ENCODE measurements around the gene ARHGEF38.
"Not testable (repeated sequence)": the region's sequence is repeated elsewhere in the genome, so short reads cannot be mapped to it uniquely, and the experiment has no call there.

Gene ARHGEF38

DNA sequence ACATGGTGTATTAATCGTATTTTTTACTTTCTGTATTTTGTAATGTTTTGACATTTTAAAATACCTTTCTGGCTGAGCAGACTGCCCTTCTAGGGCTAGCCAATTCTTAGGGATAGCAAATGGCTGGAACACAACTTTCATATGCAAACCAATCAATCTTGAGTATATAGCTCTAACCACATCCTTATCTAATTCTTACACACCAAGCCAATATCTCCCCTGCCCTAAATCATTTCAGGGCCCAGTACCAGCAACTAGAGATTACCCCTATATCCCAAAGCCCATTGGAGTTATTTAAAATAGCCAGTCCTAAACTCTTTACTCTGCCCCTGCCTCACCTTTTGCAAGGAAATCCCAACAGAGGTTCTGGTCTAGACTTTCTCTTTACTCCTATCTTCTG lies 97.8 kb downstream of the ARHGEF38 start:
- DNase-seq (ENCODE audit: low spot score), result no peak

DNA sequence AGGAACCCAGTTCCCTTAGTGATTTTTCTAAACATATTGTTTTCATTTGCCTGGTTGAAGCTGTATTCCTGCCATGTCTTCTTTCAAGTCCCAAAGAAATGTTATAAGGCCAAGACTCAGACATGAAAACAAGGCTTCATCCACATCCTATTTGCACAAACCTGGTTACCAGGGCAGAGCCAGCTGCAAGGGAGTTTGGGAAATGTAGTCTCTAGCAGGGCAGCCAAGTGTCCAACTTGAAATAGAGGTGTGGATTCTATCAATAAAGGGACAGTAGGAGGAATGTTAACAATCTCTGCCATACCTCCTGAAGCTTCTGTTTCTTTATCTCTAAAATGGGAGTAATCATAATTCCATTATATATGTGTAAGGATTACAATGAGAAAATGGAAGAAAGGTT lies 99.5 kb downstream of the ARHGEF38 start:
- DNase-seq (ENCODE audit: low spot score), result no peak

- no peak for DNase-seq (ENCODE audit: low spot score)
These were observed 100.0 kb downstream of the ARHGEF38 start for GRCh38 chr4:105652286-105652888.

DNA sequence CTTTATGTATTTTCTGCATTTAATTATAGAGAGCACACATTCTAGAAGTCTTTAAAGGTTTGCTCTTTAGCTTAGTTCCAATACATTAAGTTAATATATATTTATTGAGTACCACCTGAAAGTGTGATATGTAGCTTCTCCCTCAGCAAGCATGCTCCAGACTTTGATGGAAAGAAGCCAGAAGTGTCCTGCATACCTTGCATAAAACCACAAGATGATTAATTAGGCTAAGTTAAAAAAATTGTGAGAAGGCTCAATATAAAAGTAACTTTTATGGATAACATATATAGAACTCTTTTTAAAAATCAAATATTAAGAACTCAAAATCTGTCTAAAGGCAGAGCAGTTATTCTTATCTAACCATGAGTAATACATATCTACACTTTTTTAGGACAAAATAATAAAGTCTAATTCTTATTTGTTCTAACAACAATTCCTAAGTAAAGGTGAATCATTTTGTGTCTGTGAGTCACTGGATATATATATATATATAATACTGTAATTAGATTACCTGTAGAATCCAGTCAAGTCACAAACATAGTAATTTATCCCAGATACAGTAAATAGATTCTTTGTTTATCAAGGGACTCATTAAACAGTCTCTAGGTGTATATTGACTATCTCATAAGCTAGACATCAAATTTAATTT lies 104.8 kb downstream of the ARHGEF38 start:
- DNase-seq (ENCODE audit: low spot score), result no peak

DNA sequence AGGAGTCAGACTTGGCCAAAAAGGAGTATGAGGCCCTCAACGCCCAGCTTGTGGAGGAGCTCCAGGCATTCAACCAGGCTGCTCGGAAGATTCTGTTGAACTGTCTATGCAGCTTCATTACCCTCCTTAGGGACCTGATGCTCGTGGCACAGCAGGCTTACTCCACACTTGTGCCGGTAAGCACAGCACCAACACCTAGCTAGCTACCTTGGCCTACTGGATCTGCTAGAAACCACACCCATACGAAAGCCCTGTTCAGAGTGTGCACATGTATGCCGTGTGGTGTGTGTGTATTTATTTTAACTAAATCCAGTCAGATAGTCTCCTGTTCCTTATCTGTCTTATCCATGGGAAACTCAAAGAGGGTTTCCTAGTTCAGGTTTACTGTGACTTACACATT lies 106.8 kb downstream of the ARHGEF38 start:
- no peak for DNase-seq (ENCODE audit: low spot score)

DNA sequence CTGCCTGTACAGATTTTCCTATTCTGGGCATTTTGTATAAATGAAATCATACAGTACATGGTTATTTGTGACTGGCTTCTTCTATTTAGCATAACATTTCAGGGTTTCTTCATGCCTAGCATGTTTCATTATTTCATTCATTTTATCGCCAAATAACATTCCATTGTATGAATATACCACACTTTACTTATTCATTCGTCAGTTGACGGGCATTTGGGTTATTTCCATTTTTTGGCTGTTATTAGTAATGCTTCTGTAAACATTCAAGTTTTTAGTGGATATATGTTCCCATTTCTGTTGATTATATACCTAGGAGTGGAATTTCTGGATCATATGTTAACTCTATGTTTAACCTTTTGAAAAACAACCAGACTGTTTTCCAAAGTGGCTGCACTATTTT lies 108.6 kb downstream of the ARHGEF38 start:
- DNase-seq (ENCODE audit: low spot score), result no peak

- DNase-seq (ENCODE audit: low spot score), result no peak
These were observed 110.7 kb downstream of the ARHGEF38 start for GRCh38 chr4:105662935-105663675.

DNA sequence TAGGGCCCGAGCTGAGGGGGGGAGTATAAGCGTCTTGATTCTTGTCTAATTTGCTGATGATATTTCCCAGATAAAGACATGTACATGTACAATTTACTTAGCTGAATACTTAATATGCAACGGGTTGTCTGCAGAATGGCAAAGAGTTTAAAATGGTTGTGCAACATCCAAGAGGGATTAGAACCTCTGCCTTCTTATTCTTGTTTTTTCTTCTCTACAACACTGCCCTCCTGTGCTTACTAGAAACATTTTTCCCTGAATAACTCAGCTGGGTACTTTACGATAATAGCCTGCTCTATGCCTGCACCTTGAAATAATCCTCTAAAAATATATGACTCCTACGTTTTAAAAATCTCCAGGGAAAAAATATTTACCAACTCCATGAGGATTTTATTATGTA lies 114.3 kb downstream of the ARHGEF38 start:
- DNase-seq (ENCODE audit: low spot score), result peak; percentile 16

DNA sequence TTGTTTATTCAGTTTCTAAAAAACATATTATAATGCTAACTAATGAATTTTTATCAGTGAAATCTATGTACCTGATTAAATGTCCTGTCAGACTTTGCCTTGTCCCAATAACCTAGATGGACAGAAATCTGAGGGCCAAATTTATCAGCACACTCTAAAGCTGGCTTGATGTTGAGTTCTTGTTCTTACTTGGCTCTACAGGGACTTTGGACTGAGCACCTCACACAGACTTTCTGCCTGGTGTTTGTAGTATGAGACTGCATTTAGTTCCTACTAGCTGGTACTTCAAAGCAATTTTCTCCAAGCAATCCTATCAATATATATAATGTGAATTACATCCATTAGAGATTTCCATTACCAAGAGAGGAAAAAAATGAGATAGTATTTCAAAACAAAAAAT lies 118.3 kb downstream of the ARHGEF38 start:
- no peak for DNase-seq (ENCODE audit: low spot score)

GRCh38 chr4:105671301-105671700 lies 118.9 kb downstream of the ARHGEF38 start:
- no peak for DNase-seq (ENCODE audit: low spot score)

GRCh38 chr4:105674011-105674410 lies 121.6 kb downstream of the ARHGEF38 start:
- no peak for DNase-seq (ENCODE audit: low spot score)

GRCh38 chr4:105677709-105678108 lies 125.3 kb downstream of the ARHGEF38 start:
- DNase-seq (ENCODE audit: low spot score), result no peak

DNA sequence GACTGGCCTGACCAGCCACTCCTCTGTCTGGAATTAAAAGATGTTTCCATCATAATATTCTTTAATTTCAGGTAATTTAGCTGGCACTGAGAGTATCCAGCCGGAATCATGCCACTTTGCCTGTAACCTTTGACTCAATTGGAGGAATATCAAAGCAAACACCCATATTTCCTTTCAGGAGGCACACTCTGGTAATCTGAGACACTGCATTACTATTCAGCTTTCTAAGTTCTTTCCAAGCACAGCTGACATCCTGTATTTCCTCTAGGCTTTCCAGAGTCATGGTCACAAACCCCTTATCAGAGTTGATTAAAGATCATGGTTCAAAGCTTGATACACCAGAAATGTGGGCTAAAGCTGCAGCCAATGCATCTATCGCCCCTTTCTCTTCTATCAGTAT lies 126.8 kb downstream of the ARHGEF38 start:
- DNase-seq (ENCODE audit: low spot score), result no peak

DNA sequence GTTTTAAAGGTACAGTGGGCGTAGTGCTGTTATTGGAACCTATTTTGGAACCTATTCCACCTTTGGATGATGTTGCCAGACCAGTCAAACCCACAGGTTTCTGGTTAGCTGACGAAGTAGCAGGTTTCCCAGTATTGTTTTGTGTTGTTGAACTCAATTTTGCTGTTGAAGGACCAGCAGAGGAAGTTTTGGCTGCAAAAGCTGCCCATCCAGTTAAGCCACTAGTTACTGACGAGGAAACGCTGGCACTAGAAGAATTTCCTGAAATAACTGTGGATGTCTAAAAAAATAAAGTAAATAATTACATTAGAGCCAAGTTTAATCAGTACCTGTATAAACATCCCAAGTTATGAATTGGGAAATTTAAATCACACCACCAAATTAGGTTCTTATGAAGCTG lies 130.6 kb downstream of the ARHGEF38 start:
- DNase-seq (ENCODE audit: low spot score), result no peak

- no peak for DNase-seq (ENCODE audit: low spot score)
These were observed 134.2 kb downstream of the ARHGEF38 start for GRCh38 chr4:105686571-105686970.

- DNase-seq (ENCODE audit: low spot score), result not testable (repeated sequence)
These were observed 142.4 kb downstream of the ARHGEF38 start for GRCh38 chr4:105694812-105695211.

DNA sequence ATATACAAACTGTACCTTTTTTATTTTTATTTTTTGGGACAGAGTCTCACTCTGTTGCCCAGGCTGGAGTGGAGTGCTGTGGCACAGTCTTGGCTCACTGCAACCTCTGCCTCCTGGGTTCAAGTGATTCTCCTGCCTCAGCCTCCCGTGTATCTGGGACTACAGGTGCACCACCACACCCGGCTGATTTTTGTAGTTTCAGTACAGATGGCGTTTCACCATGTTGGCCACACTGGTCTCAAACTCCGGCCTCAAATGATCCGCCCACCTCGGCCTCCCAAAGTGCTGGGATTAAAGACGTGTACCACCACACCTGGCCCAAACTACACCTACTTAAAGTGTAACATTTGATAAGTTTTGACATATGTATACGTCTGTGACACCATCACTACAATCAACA lies 143.4 kb downstream of the ARHGEF38 start:
- DNase-seq (ENCODE audit: low spot score), result not testable (repeated sequence)

DNA sequence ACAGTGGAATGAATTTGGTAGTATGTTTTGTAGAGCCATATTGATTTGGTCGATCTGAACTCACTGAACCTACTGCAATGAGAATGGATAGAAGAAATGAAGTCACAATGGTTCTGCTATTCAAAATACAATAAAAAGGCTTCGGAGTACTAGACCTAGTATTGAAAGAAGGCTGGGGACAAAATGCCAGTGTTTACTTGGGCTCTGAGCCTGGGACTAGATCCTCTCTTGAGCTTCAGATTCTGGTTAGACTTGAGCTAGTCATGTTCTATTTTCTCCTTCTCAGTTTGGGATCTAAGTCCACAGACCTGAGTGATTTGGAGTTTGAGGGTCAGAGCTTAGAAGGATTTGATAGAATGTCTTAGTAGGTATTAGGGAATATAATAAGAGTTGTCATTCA lies 146.2 kb downstream of the ARHGEF38 start:
- no peak for DNase-seq (ENCODE audit: low spot score)

- DNase-seq (ENCODE audit: low spot score), result no peak
These were observed 155.4 kb downstream of the ARHGEF38 start for GRCh38 chr4:105707782-105708180.

- DNase-seq (ENCODE audit: low spot score), result peak; percentile 89
These were observed 156.0 kb downstream of the ARHGEF38 start, which contains the start of the genes GSTCD and INTS12 for GRCh38 chr4:105708181-105709080. TSS of gene GSTCD (plus strand) at chr4:105708784. CDS start at chr4:105717614, 8,830 bp downstream. TSS of gene INTS12 (minus strand) at chr4:105708689. CDS start at chr4:105700005, 8,684 bp downstream.

- DNase-seq (ENCODE audit: low spot score), result peak; percentile 35
These were observed 156.6 kb downstream of the ARHGEF38 start for GRCh38 chr4:105709081-105709450.

Data from SK-N-DZ (cell line).